GM21423 (cell line): ENCODE results near the gene SOCS2.
"Not testable (repeated sequence)": the region's sequence is repeated elsewhere in the genome, so short reads cannot be mapped to it uniquely, and the experiment has no call there.

Experiments
- ATAC-seq: cut with Tn5 transposase; IDR thresholded peaks from one replicate; pipeline ENCODE4 v1.9.1; 2021; ENCODE audit warnings: mild to moderate bottlenecking, moderate library complexity; ENCODE audit not compliant: unreplicated experiment

The SOCS2 gene

GRCh38 chr12:93571925-93572711, at the start of gene SOCS2:
TSS of gene SOCS2 (plus strand) at chr12:93572675. CDS start at chr12:93572898, 223 bp downstream.
- ATAC-seq = no peak

DNA sequence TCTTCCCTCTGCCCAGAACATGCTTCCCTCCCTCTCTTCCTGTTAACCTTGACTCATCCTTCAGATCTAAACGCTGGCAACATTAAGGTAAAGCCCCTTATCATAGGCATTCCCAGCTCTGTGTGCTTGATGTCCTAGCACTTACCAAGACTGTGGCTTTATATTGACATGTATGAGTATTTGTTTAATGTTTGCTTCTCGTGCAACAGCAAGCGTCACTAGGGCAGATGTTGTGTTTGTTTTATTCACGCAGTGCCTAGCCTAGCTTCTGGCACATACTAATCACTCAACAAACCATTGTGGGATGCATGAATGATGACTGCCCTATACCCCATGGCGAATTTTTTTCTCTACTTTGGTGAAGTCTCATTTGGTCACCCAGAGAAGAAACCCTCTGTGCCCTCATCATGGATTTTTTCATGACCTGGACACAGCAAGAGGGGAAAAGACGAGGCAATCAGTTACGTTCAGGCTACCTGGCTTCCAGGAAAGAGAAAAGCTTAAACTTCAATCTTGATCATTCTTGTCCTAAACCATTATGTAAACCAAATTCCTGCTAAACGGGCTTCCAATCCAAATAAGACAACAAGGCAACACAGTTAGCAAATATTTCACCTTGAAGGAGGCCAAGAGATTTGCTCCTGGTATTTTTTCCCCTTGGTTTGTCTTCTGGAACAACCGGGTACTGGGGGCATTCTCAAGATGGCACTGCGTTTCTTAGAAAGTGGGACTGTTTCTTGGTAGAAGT, 47.9 kb upstream of the SOCS2 start:
- ATAC-seq = no peak

GRCh38 chr12:93526786-93527428, 45.6 kb upstream of the SOCS2 start:
- no peak for ATAC-seq

DNA sequence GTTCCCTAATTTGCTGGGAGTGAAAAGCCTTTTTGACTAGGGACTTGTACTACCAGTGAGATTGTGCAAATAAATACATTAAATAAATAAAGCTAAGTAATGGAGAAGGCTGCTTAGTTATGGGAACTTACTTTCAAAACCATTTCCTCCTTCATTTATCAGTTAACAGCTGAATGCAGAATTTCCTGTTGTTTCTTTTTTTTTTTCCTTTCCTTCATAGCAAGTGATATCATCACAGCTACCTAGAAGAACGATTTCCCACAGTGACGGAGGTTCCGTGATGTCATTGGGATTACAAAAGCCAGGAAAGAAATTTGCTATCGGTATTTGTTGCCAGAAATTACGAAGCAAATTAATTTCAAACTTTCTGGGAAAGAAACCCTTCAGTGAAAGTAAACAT, 42.1 kb upstream of the SOCS2 start:
- ATAC-seq = no peak

- no peak for ATAC-seq
Measured at GRCh38 chr12:93533310-93533709, 39.2 kb upstream of the SOCS2 start.

DNA sequence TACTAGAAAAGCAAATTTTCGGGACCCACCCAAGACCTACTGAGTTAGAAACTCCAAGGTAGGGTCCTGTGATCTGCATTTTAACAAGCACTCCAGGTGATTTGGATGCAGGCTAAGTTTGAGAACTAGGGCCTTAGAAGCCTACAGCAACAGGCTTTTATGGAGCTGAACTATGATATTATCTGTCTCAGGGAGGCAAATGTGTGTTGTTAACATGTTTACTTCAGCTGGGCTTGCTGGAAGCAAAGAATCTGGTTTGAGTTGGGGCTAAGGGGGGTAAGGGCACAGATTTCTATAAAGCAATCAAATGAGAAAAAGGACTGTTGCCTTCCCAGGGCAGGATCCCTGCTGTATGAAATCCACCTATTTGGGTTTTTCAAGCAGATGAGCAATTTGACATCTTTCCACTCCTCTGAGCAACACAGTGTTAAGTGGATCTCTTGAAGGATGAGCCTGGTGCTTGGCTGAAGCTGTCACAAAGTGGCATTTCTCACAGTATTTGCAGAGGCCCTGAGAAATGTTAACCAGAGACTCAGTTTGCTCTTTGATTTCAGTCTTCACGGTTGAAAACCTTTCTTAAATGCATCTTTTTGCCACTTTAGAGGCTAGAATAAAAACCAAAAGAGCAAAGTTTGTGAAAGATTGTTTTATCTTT, 36.2 kb upstream of the SOCS2 start:
- ATAC-seq = no peak

GRCh38 chr12:93536766-93537488, 35.5 kb upstream of the SOCS2 start:
- ATAC-seq = peak; percentile 85

DNA sequence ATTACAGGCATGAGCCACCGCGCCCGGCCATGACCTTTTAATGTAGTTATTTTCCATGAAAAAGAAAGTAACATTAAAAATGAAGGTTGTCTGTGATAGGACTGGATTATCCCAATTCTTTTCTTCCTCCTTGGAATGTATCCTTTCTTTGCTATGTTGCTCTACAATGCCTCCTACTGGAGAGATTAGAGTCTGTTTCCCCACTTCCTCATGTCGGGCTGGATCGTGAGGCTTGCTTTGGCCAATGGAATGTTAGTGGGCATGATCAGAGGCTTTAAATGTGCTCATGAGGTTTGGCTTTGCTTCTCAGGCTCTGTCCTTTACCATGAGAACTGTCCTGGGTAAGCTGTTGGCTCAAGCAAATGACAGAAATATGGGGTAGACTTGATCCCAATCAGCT, 34.7 kb upstream of the SOCS2 start:
- no peak for ATAC-seq

DNA sequence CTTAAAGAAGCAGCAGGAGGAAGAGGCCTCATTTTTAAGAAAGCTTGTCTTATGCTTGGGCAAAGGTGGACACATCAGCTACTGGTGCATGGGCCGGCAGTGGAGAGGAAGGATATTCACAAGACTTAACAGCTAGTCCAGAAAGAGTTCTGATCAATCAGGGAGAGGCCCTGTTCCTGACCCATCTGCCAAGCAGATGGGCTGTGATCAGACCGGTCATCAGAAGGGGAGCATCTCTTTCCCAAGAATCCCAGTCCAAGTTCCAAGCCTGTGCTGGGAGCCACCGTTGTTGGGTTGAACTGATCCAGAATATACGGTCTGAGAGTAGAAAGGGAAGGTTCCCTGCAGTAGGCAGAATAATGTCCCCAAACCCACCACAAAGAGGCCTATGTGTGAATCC, 32.7 kb upstream of the SOCS2 start:
- ATAC-seq = no peak

GRCh38 chr12:93540466-93540865, 32.0 kb upstream of the SOCS2 start:
- ATAC-seq = no peak

DNA sequence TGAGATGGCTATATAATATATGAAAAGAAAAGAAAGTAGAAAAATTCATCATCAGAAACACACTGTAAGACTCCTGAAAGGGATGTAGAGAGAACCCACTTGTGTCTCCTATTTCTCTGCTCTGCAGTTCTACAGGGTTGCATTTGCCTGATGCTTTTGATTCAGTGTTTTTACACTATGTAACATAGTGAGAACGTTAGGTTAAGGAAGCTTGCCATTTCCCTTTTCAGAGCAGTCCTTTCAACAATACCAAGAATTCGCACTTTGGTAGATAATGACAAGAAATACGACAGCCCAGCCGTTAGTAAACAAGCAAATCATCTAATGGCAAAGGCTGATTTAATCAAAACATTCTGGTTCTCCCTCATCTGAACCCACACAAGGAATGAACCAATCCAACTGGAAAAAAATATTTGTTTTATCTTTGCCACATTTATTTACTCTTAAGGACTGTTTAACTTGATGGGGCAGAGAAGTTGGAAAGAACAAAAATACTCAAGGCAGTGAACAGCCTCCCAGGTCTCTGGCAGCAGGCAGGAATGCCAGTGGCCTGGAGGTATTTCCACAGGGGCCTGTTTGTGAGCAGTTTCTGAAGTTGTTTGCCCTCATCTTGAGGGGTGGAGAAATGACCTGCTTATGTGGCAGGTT, 30.8 kb upstream of the SOCS2 start:
- no peak for ATAC-seq

DNA sequence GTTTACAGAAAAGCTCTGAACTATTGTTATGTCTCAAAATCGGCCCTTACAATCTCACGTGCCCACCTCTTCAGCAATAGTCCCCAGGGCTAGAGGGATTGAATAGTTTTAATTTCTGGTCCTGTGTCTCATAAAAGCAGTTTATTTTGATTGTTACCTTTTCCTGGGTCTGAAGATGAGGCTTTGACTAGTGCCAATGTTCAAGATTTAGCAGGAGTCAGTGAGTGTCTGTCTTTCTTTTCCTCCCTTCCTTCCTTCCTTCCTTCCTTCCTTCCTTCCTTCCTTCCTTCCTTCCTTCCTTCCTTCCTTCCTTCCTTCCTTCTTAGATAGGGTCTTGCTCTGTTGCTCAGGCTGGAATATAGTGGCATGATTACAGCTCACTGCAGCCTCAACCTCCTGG, 24.7 kb upstream of the SOCS2 start:
- ATAC-seq = no peak

DNA sequence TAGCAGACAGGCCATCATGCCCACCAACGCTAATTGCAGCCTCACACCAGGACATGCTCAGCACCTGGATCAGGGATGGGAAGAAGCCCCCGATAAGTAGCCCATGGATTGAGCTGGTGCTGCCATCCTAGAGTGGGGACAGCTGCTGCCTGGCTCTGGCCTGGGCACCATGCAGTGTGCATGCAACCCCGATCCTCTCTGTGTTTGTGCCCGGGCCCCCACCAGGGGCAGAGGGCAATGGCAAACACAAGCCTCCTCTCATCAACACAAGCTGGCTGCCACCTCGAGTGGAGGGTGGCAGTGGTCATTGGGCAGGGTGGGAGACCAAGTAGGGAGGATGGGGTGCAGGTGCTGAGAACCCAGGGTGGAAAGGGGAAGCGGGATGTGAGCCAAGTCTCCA, 23.3 kb upstream of the SOCS2 start:
- ATAC-seq = no peak

- ATAC-seq = no peak
Measured at GRCh38 chr12:93550748-93551611, 21.5 kb upstream of the SOCS2 start.

- ATAC-seq = no peak
Measured at GRCh38 chr12:93552427-93552826, 20.0 kb upstream of the SOCS2 start.

GRCh38 chr12:93557879-93558278, 14.6 kb upstream of the SOCS2 start:
- not testable (repeated sequence) for ATAC-seq

DNA sequence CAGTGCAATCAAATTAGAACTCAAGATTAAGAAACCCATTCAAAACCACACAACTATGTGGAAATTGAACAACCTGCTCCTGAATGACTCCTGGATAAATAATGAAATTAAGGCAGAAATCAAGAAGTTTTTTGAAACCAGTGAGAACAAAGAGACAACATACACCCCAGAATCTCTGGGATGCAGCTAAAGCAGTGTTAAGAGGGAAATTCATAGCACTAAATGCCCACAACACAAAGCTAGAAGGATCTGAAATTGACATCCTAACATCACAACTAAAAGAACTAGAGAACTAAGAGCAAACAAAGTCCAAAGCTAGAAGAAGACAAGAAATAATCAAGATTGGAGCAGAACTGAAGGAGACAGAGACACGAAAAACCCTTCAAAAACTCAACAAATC, 13.8 kb upstream of the SOCS2 start:
- ATAC-seq = not testable (repeated sequence)

DNA sequence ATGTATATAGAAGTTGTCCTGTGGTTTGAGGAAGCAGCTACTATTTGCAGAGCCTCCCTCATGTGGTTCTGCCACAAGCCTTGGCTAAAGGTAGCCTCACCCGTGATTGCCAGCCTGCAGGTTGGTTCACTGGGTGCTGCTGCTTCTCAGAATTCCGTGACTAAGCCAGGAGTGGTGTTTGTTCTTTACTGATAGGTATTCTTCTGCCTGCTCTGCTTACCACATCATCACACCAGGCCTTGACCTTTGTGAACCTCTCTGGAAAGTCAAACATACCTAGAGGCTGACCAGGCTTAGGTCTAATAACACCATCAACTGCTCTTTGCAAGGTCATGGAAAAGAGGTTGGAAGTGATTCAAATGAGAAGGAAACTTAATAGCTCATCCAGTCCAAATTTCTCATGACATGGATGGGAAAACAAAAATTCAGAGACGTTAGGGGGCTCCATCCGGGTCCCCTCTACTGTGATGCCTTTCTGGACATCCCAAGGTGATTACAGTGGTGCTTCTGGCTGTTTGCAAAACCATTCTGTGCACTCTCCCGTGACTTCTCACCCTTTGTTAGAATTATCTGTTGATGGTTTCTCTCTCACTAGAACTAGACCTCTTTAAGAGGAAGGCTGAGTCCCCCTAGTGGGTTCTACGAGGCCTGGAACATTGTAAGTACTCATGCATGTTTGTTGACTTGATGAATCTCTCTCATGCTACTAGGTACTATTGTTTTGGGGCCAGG, 8.5 kb upstream of the SOCS2 start:
- ATAC-seq = no peak

- no peak for ATAC-seq
Measured at GRCh38 chr12:93565760-93566159, 6.7 kb upstream of the SOCS2 start.
